ENCODE data around the gene CST3. TPM values are rescaled to one million over a fixed set of nuclear protein-coding genes. Genes with fewer than 3 reads are reported as not detected.

Gene CST3
- total and polyA plus RNA-seq, 2 donors (not counting 1 experiment from before 2014, with no cell fraction given) = 1.2 to 16.9 TPM

DNA sequence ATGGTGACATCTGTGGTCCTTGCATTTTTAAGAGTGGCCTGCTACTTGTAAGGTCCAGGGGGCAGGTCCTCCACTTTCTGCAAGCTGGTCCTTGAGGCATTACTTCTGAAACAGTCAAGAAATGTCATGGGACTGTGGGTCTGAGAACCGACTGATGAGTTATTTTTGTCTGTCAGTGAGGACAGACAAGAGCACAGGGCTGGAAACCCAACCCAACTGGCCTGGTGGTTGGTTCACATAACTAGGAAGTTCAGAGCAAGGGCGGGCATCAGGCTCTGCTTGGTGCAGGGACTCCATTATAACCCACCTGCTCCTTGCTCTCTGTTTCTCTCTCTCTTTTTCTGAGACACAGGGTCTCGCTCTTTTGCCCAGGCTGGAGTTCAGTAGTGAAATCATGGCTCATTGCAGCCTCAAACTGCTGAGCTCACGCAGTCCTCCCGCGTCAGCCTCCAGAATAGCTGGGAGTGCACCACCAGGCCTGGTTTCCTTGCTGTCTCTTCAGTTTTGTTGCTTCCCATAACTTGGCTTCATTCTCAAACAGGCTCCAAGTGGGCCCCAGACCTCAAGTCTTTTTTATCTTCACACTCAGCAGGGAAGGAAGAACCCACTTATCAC lies 9.2 kb downstream of the CST3 start:
- Histone ChIP-seq H3K4me3 (ENCODE audit: control extremely low read depth in 1 of 5, extremely low read depth in 1 of 5, insufficient read depth in 1 of 5, low read depth in 2 of 5, low read length in 4 of 5) (no peak overlapping the region), H3K36me3 (replicated peaks in 1 of 2; ENCODE audit: control extremely low read depth in 1 of 2, control insufficient read depth in 1 of 2, extremely low read depth in 1 of 2, insufficient read depth in 2 of 2, low read length in 1 of 2) (no peaks in the 10 kb centered on the region), H3K9ac (ENCODE audit: low read length) (no peak overlapping the region), H3K4me1 (ENCODE audit: control insufficient read depth in 2 of 2, insufficient read depth in 2 of 2, low read length in 2 of 2) (no peaks in the 10 kb centered on the region), H3K27ac (ENCODE audit: low read length in 2 of 2) (no peak overlapping the region), H3K79me2 (ENCODE audit: control insufficient read depth, insufficient read depth, low read length) (no peaks in the 10 kb centered on the region), H2AFZ (ENCODE audit: insufficient read depth, low read depth, low read length, poor library complexity, severe bottlenecking) (no peak overlapping the region), H3K27me3 (replicated peaks in 1 of 4; ENCODE audit: control extremely low read depth in 1 of 4, control insufficient read depth in 3 of 4, insufficient read depth in 4 of 4, low read length in 3 of 4) (no peaks in the 10 kb centered on the region), H3K9me3 (ENCODE audit: control extremely low read depth in 1 of 3, control insufficient read depth in 2 of 3, insufficient read depth in 1 of 3, low read length in 2 of 3) (peaks cover 0 to 7% (median 0%) of the 10 kb centered on the region in 3 donors), H3K4me2 (replicated peaks; ENCODE audit: low read depth, low read length, poor library complexity, severe bottlenecking) (no peak overlapping the region), H4K20me1 (ENCODE audit: control insufficient read depth, insufficient read depth, low read length, poor library complexity, severe bottlenecking) (no peaks in the 10 kb centered on the region)
- Mint-ChIP-seq H3K9me3 (ENCODE audit: insufficient read depth) (no peaks in the 10 kb centered on the region), H3K4me1 (no peaks in the 10 kb centered on the region), H3K4me3 (no peak overlapping the region), H3K27me3 (peaks cover 13% of the 10 kb centered on the region), H3K27ac (no peak overlapping the region)
- DNase-seq = no peak
- ChIA-PET POLR2A (no interaction called here), CTCF (no interaction called here)
- 71% methylated on average over 6 of the region's 6 CpGs for WGBS (ENCODE audit: insufficient coverage)
- intact Hi-C loops (cut with micrococcal nuclease) = no loop called here
- ATAC-seq (ENCODE audit: low read depth) = no peak
- TF ChIP-seq, protein P1, sequence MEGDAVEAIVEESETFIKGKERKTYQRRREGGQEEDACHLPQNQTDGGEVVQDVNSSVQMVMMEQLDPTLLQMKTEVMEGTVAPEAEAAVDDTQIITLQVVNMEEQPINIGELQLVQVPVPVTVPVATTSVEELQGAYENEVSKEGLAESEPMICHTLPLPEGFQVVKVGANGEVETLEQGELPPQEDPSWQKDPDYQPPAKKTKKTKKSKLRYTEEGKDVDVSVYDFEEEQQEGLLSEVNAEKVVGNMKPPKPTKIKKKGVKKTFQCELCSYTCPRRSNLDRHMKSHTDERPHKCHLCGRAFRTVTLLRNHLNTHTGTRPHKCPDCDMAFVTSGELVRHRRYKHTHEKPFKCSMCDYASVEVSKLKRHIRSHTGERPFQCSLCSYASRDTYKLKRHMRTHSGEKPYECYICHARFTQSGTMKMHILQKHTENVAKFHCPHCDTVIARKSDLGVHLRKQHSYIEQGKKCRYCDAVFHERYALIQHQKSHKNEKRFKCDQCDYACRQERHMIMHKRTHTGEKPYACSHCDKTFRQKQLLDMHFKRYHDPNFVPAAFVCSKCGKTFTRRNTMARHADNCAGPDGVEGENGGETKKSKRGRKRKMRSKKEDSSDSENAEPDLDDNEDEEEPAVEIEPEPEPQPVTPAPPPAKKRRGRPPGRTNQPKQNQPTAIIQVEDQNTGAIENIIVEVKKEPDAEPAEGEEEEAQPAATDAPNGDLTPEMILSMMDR (IDR thresholded peaks at IDR 0.05) = no peak
- TF ChIP-seq EZH2 (IDR thresholded peaks at IDR 0.05; ENCODE audit: borderline replicate concordance, insufficient read depth, low read depth, low read length, poor library complexity, severe bottlenecking) = no peak

DNA sequence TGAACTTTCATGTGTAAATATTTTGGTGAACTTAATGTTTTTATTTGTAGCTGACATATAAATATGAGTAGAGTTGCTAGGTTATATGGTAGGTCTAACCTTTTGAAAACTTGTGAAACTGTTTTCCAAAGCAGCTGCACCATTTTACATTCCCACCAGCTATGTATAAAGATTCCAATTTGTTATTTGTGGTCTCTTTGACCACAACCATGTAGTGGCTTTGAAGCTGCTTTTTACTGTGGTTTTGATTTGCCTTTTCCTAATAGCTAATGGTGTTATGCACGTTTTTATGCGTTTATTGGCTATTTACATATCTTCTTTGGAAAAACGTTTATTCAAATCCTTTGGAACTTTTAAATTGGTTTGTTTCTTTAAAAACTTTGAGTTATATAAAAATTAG lies 10.3 kb downstream of the CST3 start:
- Histone ChIP-seq H3K9ac (ENCODE audit: low read length) (no peak overlapping the region), H3K4me2 (replicated peaks; ENCODE audit: low read depth, low read length, poor library complexity, severe bottlenecking) (no peak overlapping the region), H2AFZ (ENCODE audit: insufficient read depth, low read depth, low read length, poor library complexity, severe bottlenecking) (no peak overlapping the region), H3K27me3 (replicated peaks in 1 of 4; ENCODE audit: control extremely low read depth in 1 of 4, control insufficient read depth in 3 of 4, insufficient read depth in 4 of 4, low read length in 3 of 4) (no peaks in the 10 kb centered on the region), H3K4me3 (ENCODE audit: control extremely low read depth in 1 of 5, extremely low read depth in 1 of 5, insufficient read depth in 1 of 5, low read depth in 2 of 5, low read length in 4 of 5) (no peak overlapping the region), H3K9me3 (ENCODE audit: control extremely low read depth in 1 of 3, control insufficient read depth in 2 of 3, insufficient read depth in 1 of 3, low read length in 2 of 3) (peaks cover 0 to 7% (median 0%) of the 10 kb centered on the region in 3 donors), H3K36me3 (replicated peaks in 1 of 2; ENCODE audit: control extremely low read depth in 1 of 2, control insufficient read depth in 1 of 2, extremely low read depth in 1 of 2, insufficient read depth in 2 of 2, low read length in 1 of 2) (no peaks in the 10 kb centered on the region), H3K27ac (ENCODE audit: low read length in 2 of 2) (no peak overlapping the region), H3K4me1 (ENCODE audit: control insufficient read depth in 2 of 2, insufficient read depth in 2 of 2, low read length in 2 of 2) (peaks cover 0 to 6% of the 10 kb centered on the region in 2 donors), H3K79me2 (ENCODE audit: control insufficient read depth, insufficient read depth, low read length) (no peaks in the 10 kb centered on the region), H4K20me1 (ENCODE audit: control insufficient read depth, insufficient read depth, low read length, poor library complexity, severe bottlenecking) (no peaks in the 10 kb centered on the region)
- no peaks in the 10 kb centered on the region for H3K9me3 Mint-ChIP-seq (ENCODE audit: insufficient read depth)
- H3K4me1 Mint-ChIP-seq = peaks cover 4% of the 10 kb centered on the region
- peaks cover 13% of the 10 kb centered on the region for H3K27me3 Mint-ChIP-seq
- H3K27ac Mint-ChIP-seq = no peak overlapping the region
- no CpG with 5 or more reads among the region's 3 CpGs for WGBS (ENCODE audit: insufficient coverage)
- DNase-seq (no peak), ATAC-seq (ENCODE audit: low read depth) (no peak)
- CTCF ChIA-PET = no interaction called here
- TF ChIP-seq EZH2 (IDR thresholded peaks at IDR 0.05; ENCODE audit: borderline replicate concordance, insufficient read depth, low read depth, low read length, poor library complexity, severe bottlenecking) = no peak
- TF ChIP-seq, protein P1 (IDR thresholded peaks at IDR 0.05) = no peak
- H3K4me3 Mint-ChIP-seq = no peak overlapping the region
- POLR2A ChIA-PET = no interaction called here
- intact Hi-C loops (cut with micrococcal nuclease) = no loop called here

Data from B cell (primary cell).